H9 (cell line): ENCODE results near the gene VSTM4. TPM values are rescaled to one million over a fixed set of nuclear protein-coding genes. Genes with fewer than 3 reads are reported as not detected.

Source experiments
- DNase-seq: peaks from one replicate; pipeline ENCODE4 v3.0.0-alpha.2; 2017
- H2AFZ ChIP-seq: one replicate; pipeline ENCODE4 v1.6.1; 2013; ENCODE audit warnings: mild to moderate bottlenecking, low read length, control low read depth, moderate library complexity
- H2AK5ac ChIP-seq: 2 replicates; pipeline ENCODE4 v1.6.1; 2013; ENCODE audit warnings: low read length, control low read depth, mixed read lengths; ENCODE audit not compliant: insufficient read length
- H2BK120ac ChIP-seq: one replicate; pipeline ENCODE4 v1.6.1; 2013; ENCODE audit warnings: low read depth, mild to moderate bottlenecking, low read length, control low read depth, inconsistent platforms; ENCODE audit not compliant: poor library complexity, severe bottlenecking
- H2BK12ac ChIP-seq: 2 replicates; pipeline ENCODE4 v1.6.1; 2013; ENCODE audit warnings: low read length, control low read depth, mixed read lengths, low read depth; ENCODE audit not compliant: insufficient read length
- H2BK15ac ChIP-seq: 2 replicates; pipeline ENCODE4 v1.6.1; 2013; ENCODE audit warnings: low read depth, low read length, control low read depth
- H2BK20ac ChIP-seq: one replicate; pipeline ENCODE4 v1.6.1; 2013; ENCODE audit warnings: low read depth, mild to moderate bottlenecking, low read length, control low read depth, inconsistent platforms; ENCODE audit not compliant: poor library complexity, severe bottlenecking
- H2BK5ac ChIP-seq: 2 replicates; pipeline ENCODE4 v1.6.1; 2013; ENCODE audit warnings: low read length, control low read depth, mixed read lengths; ENCODE audit not compliant: insufficient read length
- H3K14ac ChIP-seq: 2 replicates; pipeline ENCODE4 v1.6.1; 2013; ENCODE audit warnings: low read length, control low read depth; ENCODE audit not compliant: insufficient read depth
- H3K18ac ChIP-seq: 2 replicates; pipeline ENCODE4 v1.6.1; 2013; ENCODE audit warnings: low read depth, mild to moderate bottlenecking, mixed read lengths, low read length, control low read depth; ENCODE audit not compliant: insufficient read length
- H3K23ac ChIP-seq: 2 replicates; pipeline ENCODE4 v1.6.1; 2013; ENCODE audit warnings: low read length, control low read depth, mixed read lengths, low read depth; ENCODE audit not compliant: insufficient read length
- H3K23me2 ChIP-seq: 2 replicates; pipeline ENCODE4 v1.6.1; 2013; ENCODE audit warnings: low read depth, mild to moderate bottlenecking, mixed read lengths, low read length, control low read depth; ENCODE audit not compliant: insufficient read length, poor library complexity, severe bottlenecking
- H3K27ac ChIP-seq: 2 replicates; pipeline ENCODE4 v1.5.1; 2013; ENCODE audit warnings: low read length, control low read depth, mixed read lengths, low read depth; ENCODE audit not compliant: insufficient read length
- H3K27me3 ChIP-seq: 2 replicates; pipeline ENCODE4 v1.6.1; 2013; ENCODE audit warnings: low read length, control low read depth, inconsistent platforms; ENCODE audit not compliant: insufficient read depth
- H3K4ac ChIP-seq: 2 replicates; pipeline ENCODE4 v1.6.1; 2013; ENCODE audit warnings: low read depth, mild to moderate bottlenecking, control low read depth, inconsistent platforms, low read length, moderate library complexity
- H3K4me1 ChIP-seq: 2 replicates; pipeline ENCODE4 v1.6.1; 2013; ENCODE audit warnings: low read length, control low read depth, inconsistent platforms; ENCODE audit not compliant: insufficient read depth
- H3K4me2 ChIP-seq: 2 replicates; pipeline ENCODE4 v1.6.1; 2013; ENCODE audit warnings: low read length, control low read depth, mixed read lengths; ENCODE audit not compliant: insufficient read length, insufficient read depth
- H3K56ac ChIP-seq: 2 replicates; pipeline ENCODE4 v1.6.1; 2013; ENCODE audit warnings: low read depth, mild to moderate bottlenecking, mixed read lengths, low read length, control low read depth; ENCODE audit not compliant: insufficient read length
- H3K79me1 ChIP-seq: 2 replicates; pipeline ENCODE4 v1.6.1; 2013; ENCODE audit warnings: low read depth, mild to moderate bottlenecking, moderate library complexity, low read length, control low read depth, inconsistent platforms; ENCODE audit not compliant: insufficient read depth, poor library complexity, severe bottlenecking
- H3K79me2 ChIP-seq: 2 replicates; pipeline ENCODE4 v1.6.1; 2013; ENCODE audit warnings: low read length, control low read depth, inconsistent platforms; ENCODE audit not compliant: insufficient read depth
- H3K9ac ChIP-seq: 2 replicates; pipeline ENCODE4 v1.6.1; 2013; ENCODE audit warnings: low read length, control low read depth, mixed read lengths; ENCODE audit not compliant: insufficient read length; ENCODE audit errors: extremely low read depth
- H3K9me3 ChIP-seq: one replicate; pipeline ENCODE4 v1.6.1; 2013; ENCODE audit warnings: low read depth, low read length, inconsistent platforms; ENCODE audit not compliant: control insufficient read depth
- H3T11ph ChIP-seq: one replicate; pipeline ENCODE4 v1.6.1; 2013; ENCODE audit warnings: mild to moderate bottlenecking, low read length, control low read depth, inconsistent platforms
- H4K20me1 ChIP-seq: one replicate; pipeline ENCODE4 v1.6.1; 2013; ENCODE audit not compliant: control insufficient read depth, insufficient read length, insufficient read depth
- H4K5ac ChIP-seq: 2 replicates; pipeline ENCODE4 v1.6.1; 2013; ENCODE audit warnings: low read depth, mild to moderate bottlenecking, mixed read lengths, low read length, control low read depth; ENCODE audit not compliant: insufficient read length
- H4K8ac ChIP-seq: replicated peaks from 2 replicates; pipeline ENCODE4 v1.6.1; 2013; ENCODE audit warnings: low read length, control low read depth, mixed read lengths, low read depth; ENCODE audit not compliant: insufficient read length
- H4K91ac ChIP-seq: 2 replicates; pipeline ENCODE4 v1.6.1; 2013; ENCODE audit warnings: low read depth, mild to moderate bottlenecking, moderate library complexity, mixed read lengths, low read length, control low read depth; ENCODE audit not compliant: insufficient read length
- H3K27ac Mint-ChIP-seq, 3 experiments: 2 replicates in 2 of 3; 3 replicates in 1 of 3; pipeline ENCODE4 v1.8.0; 2020 to 2021; ENCODE audit warnings: mixed read lengths in 3 of 3, mild to moderate bottlenecking in 1 of 3, moderate library complexity in 1 of 3
- H3K27me3 Mint-ChIP-seq: 2 replicates; pipeline ENCODE4 v1.8.0; 2021; ENCODE audit warnings: low read depth, mild to moderate bottlenecking, moderate library complexity, mixed read lengths
- H3K36me3 Mint-ChIP-seq, 3 experiments: 2 replicates in 2 of 3; 3 replicates in 1 of 3; pipeline ENCODE4 v1.8.0; 2020 to 2021; ENCODE audit warnings: low read depth in 3 of 3, mixed read lengths in 3 of 3; ENCODE audit not compliant: insufficient read depth in 1 of 3
- H3K4me1 Mint-ChIP-seq, 2 experiments: 2 replicates each; pipeline ENCODE4 v1.8.0; 2020; ENCODE audit warnings: mixed read lengths in 2 of 2
- H3K4me3 Mint-ChIP-seq, 2 experiments: 2 replicates in 1 of 2; 3 replicates in 1 of 2; pipeline ENCODE4 v1.8.0; 2020 to 2021; ENCODE audit warnings: mild to moderate bottlenecking in 2 of 2, mixed read lengths in 2 of 2, moderate library complexity in 1 of 2
- H3K9me3 Mint-ChIP-seq, 2 experiments: 2 replicates in 1 of 2; 3 replicates in 1 of 2; pipeline ENCODE4 v1.8.0; 2020; ENCODE audit warnings: mild to moderate bottlenecking in 2 of 2, mixed read lengths in 2 of 2, moderate library complexity in 1 of 2
- WGBS: extraction: QIAGEN DNeasy Blood & Tissue Kit; methylation state at CpG from one replicate; pipeline ENCODE4 v1.1.7; 2013; ENCODE audit warnings: missing lambda C conversion rate, low lambda C conversion rate, mixed read lengths; ENCODE audit not compliant: insufficient read length; ENCODE audit errors: extremely low coverage; 5-methylcytosine and 5-hydroxymethylcytosine counted together
- total RNA-seq: library from RNA; stranded (reverse); gene quantifications from 2 replicates; pipeline ENCODE4 v1.2.1, GENCODE V29; 2021
- TF ChIP-seq, protein P1 (sequence below): fragments of 200-600 bp; sonication (generic); conservative IDR thresholded peaks from 3 replicates; pipeline ENCODE4 v1.8.0; 2021; ENCODE audit warnings: antibody characterized with exemption, mild to moderate bottlenecking

The VSTM4 gene
- total RNA-seq, 1 experiment from 2014 or later: 0.44 TPM

- Histone ChIP-seq H2AFZ (no peak overlapping the region), H3K27me3 (no peaks in the 10 kb centered on the region), H2BK5ac (no peak overlapping the region), H3K18ac (no peak overlapping the region), H2BK120ac (no peak overlapping the region), H4K91ac (no peak overlapping the region), H4K5ac (no peak overlapping the region), H2BK15ac (no peak overlapping the region), H3T11ph (no peak overlapping the region), H3K27ac (no peak overlapping the region), H4K20me1 (no peaks in the 10 kb centered on the region), H3K4me1 (no peaks in the 10 kb centered on the region), H2BK12ac (no peak overlapping the region), H4K8ac (no peak overlapping the region), H3K23ac (no peak overlapping the region), H3K79me2 (no peaks in the 10 kb centered on the region), H3K9me3 (no peaks in the 10 kb centered on the region), H3K4me2 (no peak overlapping the region), H2BK20ac (no peak overlapping the region), H3K9ac (no peak overlapping the region), H3K56ac (no peak overlapping the region), H3K23me2 (no peaks in the 10 kb centered on the region), H3K79me1 (no peaks in the 10 kb centered on the region), H3K14ac (no peak overlapping the region), H2AK5ac (no peak overlapping the region), H3K4ac (no peak overlapping the region)
- no peaks in the 10 kb centered on the region; a peak in 1 of 7 replicates for H3K36me3 Mint-ChIP-seq
- peaks cover 0 to under 1% of the 10 kb centered on the region in 2 experiments; a peak in 2 of 4 replicates for H3K4me1 Mint-ChIP-seq
- H3K27ac Mint-ChIP-seq: 0 out of 7 replicates have a peak overlapping the region, but pooled peaks of 1 of the 3 experiments have one; percentile 29
- TF ChIP-seq, protein P1, sequence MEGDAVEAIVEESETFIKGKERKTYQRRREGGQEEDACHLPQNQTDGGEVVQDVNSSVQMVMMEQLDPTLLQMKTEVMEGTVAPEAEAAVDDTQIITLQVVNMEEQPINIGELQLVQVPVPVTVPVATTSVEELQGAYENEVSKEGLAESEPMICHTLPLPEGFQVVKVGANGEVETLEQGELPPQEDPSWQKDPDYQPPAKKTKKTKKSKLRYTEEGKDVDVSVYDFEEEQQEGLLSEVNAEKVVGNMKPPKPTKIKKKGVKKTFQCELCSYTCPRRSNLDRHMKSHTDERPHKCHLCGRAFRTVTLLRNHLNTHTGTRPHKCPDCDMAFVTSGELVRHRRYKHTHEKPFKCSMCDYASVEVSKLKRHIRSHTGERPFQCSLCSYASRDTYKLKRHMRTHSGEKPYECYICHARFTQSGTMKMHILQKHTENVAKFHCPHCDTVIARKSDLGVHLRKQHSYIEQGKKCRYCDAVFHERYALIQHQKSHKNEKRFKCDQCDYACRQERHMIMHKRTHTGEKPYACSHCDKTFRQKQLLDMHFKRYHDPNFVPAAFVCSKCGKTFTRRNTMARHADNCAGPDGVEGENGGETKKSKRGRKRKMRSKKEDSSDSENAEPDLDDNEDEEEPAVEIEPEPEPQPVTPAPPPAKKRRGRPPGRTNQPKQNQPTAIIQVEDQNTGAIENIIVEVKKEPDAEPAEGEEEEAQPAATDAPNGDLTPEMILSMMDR: no peak
- H3K4me3 Mint-ChIP-seq: no peak overlapping the region
- WGBS: no CpG with 5 or more reads among the region's 5 CpGs
- peaks cover 2% of the 10 kb centered on the region; the same call in 1 of the 2 replicates for H3K27me3 Mint-ChIP-seq
- no peaks in the 10 kb centered on the region for H3K9me3 Mint-ChIP-seq
- DNase-seq: no peak
Observed at GRCh38 chr10:49104323-49104722, 11.0 kb downstream of the VSTM4 start.
